H9 (cell line): ENCODE data around the gene LPXN. TPM values are rescaled to one million over a fixed set of nuclear protein-coding genes. Genes with fewer than 3 reads are reported as not detected.

Experiments
- DNase-seq: peaks from one replicate; pipeline ENCODE4 v3.0.0-alpha.2; 2017
- H2AFZ ChIP-seq: one replicate; pipeline ENCODE4 v1.6.1; 2013; ENCODE audit warnings: mild to moderate bottlenecking, low read length, control low read depth, moderate library complexity
- H2AK5ac ChIP-seq: 2 replicates; pipeline ENCODE4 v1.6.1; 2013; ENCODE audit warnings: low read length, control low read depth, mixed read lengths; ENCODE audit not compliant: insufficient read length
- H2BK120ac ChIP-seq: one replicate; pipeline ENCODE4 v1.6.1; 2013; ENCODE audit warnings: low read depth, mild to moderate bottlenecking, low read length, control low read depth, inconsistent platforms; ENCODE audit not compliant: poor library complexity, severe bottlenecking
- H2BK12ac ChIP-seq: 2 replicates; pipeline ENCODE4 v1.6.1; 2013; ENCODE audit warnings: low read length, control low read depth, mixed read lengths, low read depth; ENCODE audit not compliant: insufficient read length
- H2BK15ac ChIP-seq: 2 replicates; pipeline ENCODE4 v1.6.1; 2013; ENCODE audit warnings: low read depth, low read length, control low read depth
- H2BK20ac ChIP-seq: one replicate; pipeline ENCODE4 v1.6.1; 2013; ENCODE audit warnings: low read depth, mild to moderate bottlenecking, low read length, control low read depth, inconsistent platforms; ENCODE audit not compliant: poor library complexity, severe bottlenecking
- H2BK5ac ChIP-seq: 2 replicates; pipeline ENCODE4 v1.6.1; 2013; ENCODE audit warnings: low read length, control low read depth, mixed read lengths; ENCODE audit not compliant: insufficient read length
- H3K14ac ChIP-seq: 2 replicates; pipeline ENCODE4 v1.6.1; 2013; ENCODE audit warnings: low read length, control low read depth; ENCODE audit not compliant: insufficient read depth
- H3K18ac ChIP-seq: 2 replicates; pipeline ENCODE4 v1.6.1; 2013; ENCODE audit warnings: low read depth, mild to moderate bottlenecking, mixed read lengths, low read length, control low read depth; ENCODE audit not compliant: insufficient read length
- H3K23ac ChIP-seq: 2 replicates; pipeline ENCODE4 v1.6.1; 2013; ENCODE audit warnings: low read length, control low read depth, mixed read lengths, low read depth; ENCODE audit not compliant: insufficient read length
- H3K23me2 ChIP-seq: 2 replicates; pipeline ENCODE4 v1.6.1; 2013; ENCODE audit warnings: low read depth, mild to moderate bottlenecking, mixed read lengths, low read length, control low read depth; ENCODE audit not compliant: insufficient read length, poor library complexity, severe bottlenecking
- H3K27ac ChIP-seq: 2 replicates; pipeline ENCODE4 v1.5.1; 2013; ENCODE audit warnings: low read length, control low read depth, mixed read lengths, low read depth; ENCODE audit not compliant: insufficient read length
- H3K27me3 ChIP-seq: 2 replicates; pipeline ENCODE4 v1.6.1; 2013; ENCODE audit warnings: low read length, control low read depth, inconsistent platforms; ENCODE audit not compliant: insufficient read depth
- H3K4ac ChIP-seq: 2 replicates; pipeline ENCODE4 v1.6.1; 2013; ENCODE audit warnings: low read depth, mild to moderate bottlenecking, control low read depth, inconsistent platforms, low read length, moderate library complexity
- H3K4me1 ChIP-seq: 2 replicates; pipeline ENCODE4 v1.6.1; 2013; ENCODE audit warnings: low read length, control low read depth, inconsistent platforms; ENCODE audit not compliant: insufficient read depth
- H3K4me2 ChIP-seq: 2 replicates; pipeline ENCODE4 v1.6.1; 2013; ENCODE audit warnings: low read length, control low read depth, mixed read lengths; ENCODE audit not compliant: insufficient read length, insufficient read depth
- H3K56ac ChIP-seq: 2 replicates; pipeline ENCODE4 v1.6.1; 2013; ENCODE audit warnings: low read depth, mild to moderate bottlenecking, mixed read lengths, low read length, control low read depth; ENCODE audit not compliant: insufficient read length
- H3K79me1 ChIP-seq: 2 replicates; pipeline ENCODE4 v1.6.1; 2013; ENCODE audit warnings: low read depth, mild to moderate bottlenecking, moderate library complexity, low read length, control low read depth, inconsistent platforms; ENCODE audit not compliant: insufficient read depth, poor library complexity, severe bottlenecking
- H3K79me2 ChIP-seq: 2 replicates; pipeline ENCODE4 v1.6.1; 2013; ENCODE audit warnings: low read length, control low read depth, inconsistent platforms; ENCODE audit not compliant: insufficient read depth
- H3K9ac ChIP-seq: 2 replicates; pipeline ENCODE4 v1.6.1; 2013; ENCODE audit warnings: low read length, control low read depth, mixed read lengths; ENCODE audit not compliant: insufficient read length; ENCODE audit errors: extremely low read depth
- H3K9me3 ChIP-seq: one replicate; pipeline ENCODE4 v1.6.1; 2013; ENCODE audit warnings: low read depth, low read length, inconsistent platforms; ENCODE audit not compliant: control insufficient read depth
- H3T11ph ChIP-seq: one replicate; pipeline ENCODE4 v1.6.1; 2013; ENCODE audit warnings: mild to moderate bottlenecking, low read length, control low read depth, inconsistent platforms
- H4K20me1 ChIP-seq: one replicate; pipeline ENCODE4 v1.6.1; 2013; ENCODE audit not compliant: control insufficient read depth, insufficient read length, insufficient read depth
- H4K5ac ChIP-seq: 2 replicates; pipeline ENCODE4 v1.6.1; 2013; ENCODE audit warnings: low read depth, mild to moderate bottlenecking, mixed read lengths, low read length, control low read depth; ENCODE audit not compliant: insufficient read length
- H4K8ac ChIP-seq: replicated peaks from 2 replicates; pipeline ENCODE4 v1.6.1; 2013; ENCODE audit warnings: low read length, control low read depth, mixed read lengths, low read depth; ENCODE audit not compliant: insufficient read length
- H4K91ac ChIP-seq: 2 replicates; pipeline ENCODE4 v1.6.1; 2013; ENCODE audit warnings: low read depth, mild to moderate bottlenecking, moderate library complexity, mixed read lengths, low read length, control low read depth; ENCODE audit not compliant: insufficient read length
- H3K27ac Mint-ChIP-seq, 3 experiments: 2 replicates in 2 of 3; 3 replicates in 1 of 3; pipeline ENCODE4 v1.8.0; 2020 to 2021; ENCODE audit warnings: mixed read lengths in 3 of 3, mild to moderate bottlenecking in 1 of 3, moderate library complexity in 1 of 3
- H3K27me3 Mint-ChIP-seq: 2 replicates; pipeline ENCODE4 v1.8.0; 2021; ENCODE audit warnings: low read depth, mild to moderate bottlenecking, moderate library complexity, mixed read lengths
- H3K36me3 Mint-ChIP-seq, 3 experiments: 2 replicates in 2 of 3; 3 replicates in 1 of 3; pipeline ENCODE4 v1.8.0; 2020 to 2021; ENCODE audit warnings: low read depth in 3 of 3, mixed read lengths in 3 of 3; ENCODE audit not compliant: insufficient read depth in 1 of 3
- H3K4me1 Mint-ChIP-seq, 2 experiments: 2 replicates each; pipeline ENCODE4 v1.8.0; 2020; ENCODE audit warnings: mixed read lengths in 2 of 2
- H3K4me3 Mint-ChIP-seq, 2 experiments: 2 replicates in 1 of 2; 3 replicates in 1 of 2; pipeline ENCODE4 v1.8.0; 2020 to 2021; ENCODE audit warnings: mild to moderate bottlenecking in 2 of 2, mixed read lengths in 2 of 2, moderate library complexity in 1 of 2
- H3K9me3 Mint-ChIP-seq, 2 experiments: 2 replicates in 1 of 2; 3 replicates in 1 of 2; pipeline ENCODE4 v1.8.0; 2020; ENCODE audit warnings: mild to moderate bottlenecking in 2 of 2, mixed read lengths in 2 of 2, moderate library complexity in 1 of 2
- CTCF ChIP-seq: fragments of 200-600 bp; sonication (generic); conservative IDR thresholded peaks from 3 replicates; pipeline ENCODE4 v1.8.0; 2021; ENCODE audit warnings: antibody characterized with exemption, mild to moderate bottlenecking
- WGBS: extraction: QIAGEN DNeasy Blood & Tissue Kit; methylation state at CpG from one replicate; pipeline ENCODE4 v1.1.7; 2013; ENCODE audit warnings: missing lambda C conversion rate, low lambda C conversion rate, mixed read lengths; ENCODE audit not compliant: insufficient read length; ENCODE audit errors: extremely low coverage; 5-methylcytosine and 5-hydroxymethylcytosine counted together
- total RNA-seq: library from RNA; stranded (reverse); gene quantifications from 2 replicates; pipeline ENCODE4 v1.2.1, GENCODE V29; 2021

Gene LPXN
- total RNA-seq, 1 experiment from 2014 or later: 1.4 TPM

- no peak overlapping the region for H3K23ac ChIP-seq
Measured at GRCh38 chr11:58606930-58607714, 31.5 kb upstream of the LPXN start.

More at GRCh38 chr11:58606930-58607714, 31.5 kb upstream of the LPXN start:
- Histone ChIP-seq H3K56ac (no peak overlapping the region), H4K20me1 (no peaks in the 10 kb centered on the region), H3K18ac (no peak overlapping the region), H2BK20ac (no peak overlapping the region), H4K8ac (no peak overlapping the region), H2BK15ac (no peak overlapping the region), H3K79me2 (peaks cover 18% of the 10 kb centered on the region; the same call in 1 of the 2 replicates), H3K9ac (no peak overlapping the region), H2BK5ac (no peak overlapping the region), H2BK12ac (no peak overlapping the region), H2AFZ (no peak overlapping the region), H3T11ph (no peak overlapping the region), H4K5ac (no peak overlapping the region), H3K4me2 (no peak overlapping the region), H3K23me2 (no peaks in the 10 kb centered on the region), H2BK120ac (no peak overlapping the region), H3K79me1 (peaks cover 4% of the 10 kb centered on the region), H3K9me3 (no peaks in the 10 kb centered on the region), H2AK5ac (no peak overlapping the region), H3K27me3 (no peaks in the 10 kb centered on the region), H3K4me1 (no peaks in the 10 kb centered on the region; the same call in 1 of the 2 replicates), H4K91ac (no peak overlapping the region), H3K27ac (no peak overlapping the region), H3K4ac (no peak overlapping the region), H3K14ac (no peak overlapping the region)
- no peak for TF ChIP-seq CTCF
- Mint-ChIP-seq H3K36me3 (peaks cover 19 to 30% (median 24%) of the 10 kb centered on the region in 3 experiments; a peak in 6 of 7 replicates), H3K4me3 (no peak overlapping the region), H3K27me3 (no peaks in the 10 kb centered on the region), H3K27ac (no peak overlapping the region; a peak in 1 of 7 replicates), H3K4me1 (peaks cover 14% of the 10 kb centered on the region in 2 experiments; a peak in 3 of 4 replicates), H3K9me3 (no peaks in the 10 kb centered on the region)
- no CpG with 5 or more reads among the region's 4 CpGs for WGBS
- DNase-seq: no peak
